ENCODE data around the gene CATSPER4.
"Not testable (repeated sequence)": the region's sequence is repeated elsewhere in the genome, so short reads cannot be mapped to it uniquely, and the experiment has no call there.

The CATSPER4 gene

GRCh38 chr1:26195805-26196204, 5.4 kb downstream of the CATSPER4 start:
- DNase-seq (ENCODE audit: low spot score) = no peak

DNA sequence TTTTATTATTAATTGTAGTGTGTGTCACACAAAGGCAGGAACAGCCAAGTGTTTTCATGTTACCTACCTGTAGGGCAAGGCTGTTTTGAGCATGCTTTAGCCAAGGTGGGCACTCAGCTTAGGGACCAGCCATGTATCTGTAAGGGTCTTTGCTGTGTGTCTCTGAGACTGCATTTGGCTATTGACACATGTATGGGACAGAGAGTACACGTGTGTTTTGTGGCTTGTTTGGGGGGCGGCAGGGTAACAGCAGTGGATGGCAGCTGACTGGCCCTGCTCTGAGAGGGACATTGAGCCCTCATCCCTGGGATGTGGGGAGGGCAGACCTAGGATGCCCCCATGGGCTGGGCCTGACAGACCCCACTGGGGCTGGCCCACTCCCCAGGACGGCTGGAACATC, 6.9 kb downstream of the CATSPER4 start:
- DNase-seq (ENCODE audit: low spot score) = no peak

- DNase-seq (ENCODE audit: low spot score) = no peak
These were observed 7.4 kb downstream of the CATSPER4 start for GRCh38 chr1:26197813-26198212.

GRCh38 chr1:26200413-26200812, 10.0 kb downstream of the CATSPER4 start:
- no peak for DNase-seq (ENCODE audit: low spot score)

GRCh38 chr1:26203642-26204318, 13.4 kb downstream of the CATSPER4 start:
- no peak for DNase-seq (ENCODE audit: low spot score)

DNA sequence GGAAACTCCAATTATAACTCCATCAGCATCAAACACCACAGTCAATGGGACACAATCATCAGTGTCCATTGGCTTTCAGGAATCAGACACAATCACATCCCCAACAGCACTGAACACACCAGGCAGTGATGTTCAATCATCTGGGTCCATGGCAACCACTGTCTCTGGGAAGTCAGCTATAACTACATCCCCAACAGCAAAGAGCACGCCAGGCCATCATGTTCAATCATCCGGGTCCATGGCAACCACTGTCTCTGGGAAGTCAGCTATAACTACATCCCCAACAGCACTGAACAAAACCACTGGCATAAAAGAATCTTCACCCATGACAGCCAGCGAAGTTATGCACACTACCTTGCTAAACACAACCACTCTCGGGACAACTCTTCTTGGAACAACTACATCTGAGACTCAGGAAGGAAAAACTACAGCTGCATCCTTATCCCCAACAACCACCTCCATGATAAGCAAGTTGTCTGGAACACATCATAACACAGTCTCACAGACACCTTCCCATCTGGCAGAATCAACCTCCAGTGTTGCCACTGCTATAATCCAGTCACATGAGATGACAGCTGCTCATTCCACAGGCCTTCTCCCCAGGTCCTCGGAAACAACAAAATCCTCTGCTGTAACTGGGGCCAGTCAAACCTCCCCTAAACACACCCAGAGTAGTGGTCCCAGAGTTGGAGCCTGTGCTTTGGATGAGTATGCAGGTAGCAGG, 19.9 kb downstream of the CATSPER4 start:
- no peak for DNase-seq (ENCODE audit: low spot score)

DNA sequence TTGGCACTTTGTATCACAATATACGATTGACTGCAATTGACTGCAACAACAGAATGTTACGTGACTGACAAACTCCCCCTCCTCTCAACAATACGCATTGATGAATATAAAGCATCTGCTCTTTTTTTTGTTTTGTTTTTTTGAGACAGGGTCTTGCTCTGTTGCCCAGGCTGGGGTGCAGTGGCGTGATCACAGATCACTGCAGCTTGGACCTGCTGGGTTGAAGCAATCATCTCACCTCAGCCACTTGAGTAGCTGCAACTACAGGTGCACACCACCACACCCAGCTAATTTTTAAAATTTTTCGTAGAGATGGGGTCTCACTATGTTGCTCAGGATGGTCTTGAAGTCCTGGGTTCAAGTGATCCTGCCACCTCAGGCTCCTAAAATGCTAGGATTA, 22.3 kb downstream of the CATSPER4 start:
- DNase-seq (ENCODE audit: low spot score) = no peak

DNA sequence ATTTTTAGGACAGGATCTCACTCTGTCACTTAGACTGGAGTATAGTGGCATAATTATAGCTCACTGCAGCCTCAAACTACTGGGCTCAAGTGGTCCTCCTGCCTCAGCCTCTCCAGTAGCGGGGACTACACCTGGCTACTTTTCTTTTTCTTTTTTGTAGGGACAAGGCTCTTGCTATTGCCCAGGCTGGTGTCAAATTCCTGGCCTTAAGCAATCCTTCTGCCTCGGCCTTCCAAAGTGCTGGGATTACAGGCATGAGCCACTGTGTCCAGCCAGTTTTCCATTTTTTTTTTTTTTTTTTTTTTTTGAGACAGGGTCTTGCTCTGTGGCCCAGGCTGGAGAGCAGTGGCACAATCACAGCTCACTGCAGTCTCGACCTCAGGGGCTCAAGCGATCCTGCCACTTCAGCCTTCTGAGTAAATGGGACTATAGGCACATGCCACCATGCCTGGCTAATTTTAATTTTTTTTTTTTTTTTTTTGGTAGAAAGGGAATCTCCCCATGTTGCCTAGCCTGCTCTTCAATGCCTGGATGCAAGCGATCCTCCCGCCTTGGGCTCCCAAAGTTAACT, 23.0 kb downstream of the CATSPER4 start:
- no peak for DNase-seq (ENCODE audit: low spot score)

GRCh38 chr1:26215246-26215645, 24.8 kb downstream of the CATSPER4 start:
- no peak for DNase-seq (ENCODE audit: low spot score)

- DNase-seq (ENCODE audit: low spot score) = no peak
These were observed 28.6 kb downstream of the CATSPER4 start for GRCh38 chr1:26218906-26219494.

GRCh38 chr1:26220199-26220912, 30.0 kb downstream of the CATSPER4 start:
- DNase-seq (ENCODE audit: low spot score) = no peak

GRCh38 chr1:26221094-26221493, 30.7 kb downstream of the CATSPER4 start:
- DNase-seq (ENCODE audit: low spot score) = no peak

- DNase-seq (ENCODE audit: low spot score) = no peak
These were observed 34.2 kb downstream of the CATSPER4 start for GRCh38 chr1:26224606-26225005.

DNA sequence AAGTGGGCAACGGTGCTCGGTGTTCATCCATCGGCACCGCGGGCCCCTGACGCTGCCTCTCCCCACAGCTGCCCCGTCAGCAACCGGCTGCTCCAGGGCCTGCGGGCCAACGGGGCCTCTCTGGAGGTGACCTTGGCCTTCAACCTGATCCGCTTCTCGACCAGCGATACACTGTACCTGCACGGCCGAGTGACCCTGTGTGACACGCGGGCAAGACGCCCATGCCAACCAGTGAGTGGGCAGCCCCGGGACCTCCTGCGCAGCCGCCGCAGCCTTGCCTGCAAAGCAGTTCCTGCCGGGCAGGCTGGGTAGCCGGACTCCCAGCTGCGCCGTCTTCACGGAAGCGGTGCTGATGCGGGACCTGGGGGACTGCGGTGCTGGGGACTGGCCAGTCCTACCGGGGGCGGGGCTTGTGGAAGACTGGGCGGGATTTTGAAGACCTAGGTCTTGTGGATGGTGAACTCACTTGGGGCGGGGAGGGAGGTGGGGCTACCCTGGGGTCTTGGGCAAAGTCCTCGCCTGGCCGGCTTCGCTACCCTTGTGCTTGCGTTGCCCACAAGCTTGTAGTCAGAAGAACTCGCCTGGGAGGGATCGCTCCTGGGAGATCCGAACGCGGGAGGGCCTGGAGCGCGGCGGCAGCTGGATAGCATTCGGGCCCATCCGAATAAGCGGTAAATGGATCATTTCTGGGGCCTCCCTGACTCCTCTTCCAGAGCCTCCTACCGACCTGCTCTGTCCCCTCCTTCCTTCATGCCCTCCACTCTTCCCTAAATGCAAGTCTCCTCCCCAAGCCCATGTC, 34.8 kb downstream of the CATSPER4 start:
- peak; percentile 40 for DNase-seq (ENCODE audit: low spot score)

- not testable (repeated sequence) for DNase-seq (ENCODE audit: low spot score)
These were observed 40.3 kb downstream of the CATSPER4 start for GRCh38 chr1:26230682-26231081.

DNA sequence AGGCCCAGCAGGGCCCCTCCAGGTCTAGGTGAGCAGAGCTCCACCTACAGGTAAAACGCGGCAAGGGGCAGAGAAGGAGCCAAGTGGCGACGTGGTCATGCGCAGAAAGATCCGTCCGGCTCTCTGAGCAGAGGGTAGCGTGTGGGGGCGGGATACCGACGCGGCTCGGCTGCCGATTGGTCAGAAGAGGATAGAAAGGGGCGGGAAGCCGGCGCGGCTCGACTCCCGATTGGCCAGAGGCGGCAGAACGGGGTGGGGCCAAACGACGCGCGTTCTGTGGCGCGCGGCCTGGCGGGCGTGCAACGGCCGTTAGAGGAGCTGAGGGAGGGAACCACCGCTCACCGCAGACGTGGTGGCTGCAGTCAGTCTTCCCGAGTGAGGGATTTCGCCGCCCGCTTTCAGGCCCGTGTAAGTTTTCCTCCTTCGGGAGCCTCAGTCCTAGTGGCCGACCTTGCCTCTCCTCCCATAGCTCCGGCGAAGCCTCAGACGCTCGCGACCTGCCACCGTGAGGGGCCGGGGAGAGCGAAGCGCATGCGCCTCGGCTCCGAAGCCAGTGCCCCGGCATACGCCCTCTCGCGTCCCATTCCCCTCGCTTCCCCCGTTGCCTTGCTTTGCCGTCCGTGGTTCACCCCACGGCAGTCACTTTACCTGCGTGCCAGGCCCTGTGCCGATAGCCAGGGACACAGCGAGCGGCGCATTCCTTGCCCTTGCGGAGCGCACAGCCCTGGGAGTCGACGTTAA, 43.7 kb downstream of the CATSPER4 start, which contains the start of gene CEP85:
TSS of gene CEP85 (plus strand) at position 298 of the 741 bp plus-strand sequence. CDS start 5,584 bp downstream, outside the sequence.
- DNase-seq (ENCODE audit: low spot score) = peak; percentile 97

DNA sequence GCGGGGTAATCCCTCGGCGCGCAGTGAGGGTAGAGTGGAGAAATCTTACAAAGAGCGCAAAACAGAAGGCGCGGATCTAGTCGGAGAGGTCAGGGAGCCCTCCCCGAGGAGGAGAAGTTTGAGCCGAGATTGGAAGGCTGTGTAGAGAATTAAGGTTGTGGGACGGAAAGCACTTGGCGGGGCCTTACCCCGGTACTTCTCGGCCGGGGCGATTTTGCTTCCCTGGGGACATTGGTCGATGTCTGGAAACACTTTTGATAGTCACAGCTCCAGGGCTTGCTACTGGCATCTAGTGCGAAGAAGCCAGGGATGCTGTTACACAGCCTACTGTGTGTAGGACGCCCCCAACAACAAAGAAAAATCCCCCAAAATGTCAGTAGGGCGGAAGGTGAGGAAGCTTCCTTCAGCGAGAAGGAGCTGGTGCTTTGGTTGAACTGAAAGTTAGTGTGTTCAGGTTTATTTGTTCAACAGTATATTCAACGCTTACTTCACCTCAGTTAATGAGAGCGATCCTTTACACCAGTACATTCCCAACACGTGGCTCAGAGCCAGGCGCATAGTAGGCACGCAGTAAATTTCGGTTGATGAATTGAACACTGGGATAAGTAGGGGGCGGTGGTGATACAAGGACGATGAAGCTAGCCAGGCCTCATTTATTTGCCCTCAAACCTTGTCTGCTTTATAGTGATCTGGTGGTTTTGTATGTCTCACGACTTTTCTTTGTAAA, 44.4 kb downstream of the CATSPER4 start:
- peak; percentile 34 for DNase-seq (ENCODE audit: low spot score)

DNA sequence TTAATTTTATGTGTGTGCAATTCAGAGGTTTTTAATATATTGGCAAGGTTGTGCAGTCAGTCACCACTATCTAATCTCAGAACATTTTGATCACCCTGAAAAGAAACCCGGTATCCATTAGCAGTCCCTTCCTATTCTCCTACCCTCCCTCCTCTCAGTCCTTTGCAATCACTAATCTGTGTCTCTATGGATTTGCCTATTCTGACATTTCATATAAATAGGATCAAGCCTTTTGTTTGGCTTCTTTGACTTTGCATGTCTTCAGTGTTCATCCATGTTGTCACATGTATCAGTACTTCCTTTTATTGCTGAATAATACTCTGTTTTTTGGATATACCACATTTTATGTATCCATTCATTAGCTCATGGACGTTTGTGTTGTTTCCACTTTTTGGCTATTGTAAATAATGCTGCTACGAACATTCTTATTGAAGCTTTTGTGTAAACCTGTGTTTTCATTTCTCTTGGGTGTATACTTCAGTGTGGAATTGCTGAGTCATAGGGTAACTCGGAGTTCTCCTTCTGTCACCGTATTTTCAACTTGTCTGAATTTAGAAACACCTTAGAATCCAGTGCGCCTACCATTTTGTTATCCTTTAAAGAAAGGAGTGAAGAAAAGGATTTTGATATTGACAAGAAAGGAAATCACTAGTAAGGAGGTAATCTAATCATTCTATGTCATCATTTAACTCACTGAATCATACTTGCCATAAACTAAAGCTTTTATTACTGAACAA, 47.0 kb downstream of the CATSPER4 start:
- DNase-seq (ENCODE audit: low spot score) = no peak

DNA sequence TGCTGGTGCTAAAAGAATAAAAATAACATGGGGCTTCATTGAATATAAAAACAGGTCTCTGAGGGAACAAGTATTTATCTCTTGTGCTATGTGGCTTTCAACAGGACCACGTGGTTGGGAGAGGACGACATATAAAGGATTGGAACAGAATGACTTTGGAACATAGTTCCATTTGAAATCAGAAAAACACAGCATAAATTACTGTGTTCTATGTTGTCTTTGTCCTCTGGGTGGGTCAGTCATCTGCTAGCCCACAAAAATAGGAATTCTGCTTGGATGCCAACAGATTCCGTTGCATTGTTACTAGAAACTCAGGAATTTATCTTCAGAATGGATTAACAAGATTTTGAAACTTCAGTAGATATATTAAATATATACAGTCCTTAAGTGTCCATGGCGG, 49.5 kb downstream of the CATSPER4 start:
- DNase-seq (ENCODE audit: low spot score) = peak; percentile 75

Data from globus pallidus (tissue), 1 donor.